GM18870 (cell line): ENCODE results near the gene SV2A.
A peak's percentile ranks its signal among the peaks of the same experiment; 100 is the strongest.
"Not testable (repeated sequence)": the region's sequence is repeated elsewhere in the genome, so short reads cannot be mapped to it uniquely, and the experiment has no call there.

ENCODE experiments used
- ATAC-seq: cut with Tn5 transposase; IDR thresholded peaks from one replicate; pipeline ENCODE4 v1.9.1; 2021; ENCODE audit warnings: moderate library complexity; ENCODE audit not compliant: unreplicated experiment

Gene SV2A

GRCh38 chr1:149917571-149918144 is at the start of gene SV2A:
SV2A (minus strand) TSS chr1:149917844; CDS start chr1:149913840, 4,004 bp downstream.
- ATAC-seq, result no peak

DNA sequence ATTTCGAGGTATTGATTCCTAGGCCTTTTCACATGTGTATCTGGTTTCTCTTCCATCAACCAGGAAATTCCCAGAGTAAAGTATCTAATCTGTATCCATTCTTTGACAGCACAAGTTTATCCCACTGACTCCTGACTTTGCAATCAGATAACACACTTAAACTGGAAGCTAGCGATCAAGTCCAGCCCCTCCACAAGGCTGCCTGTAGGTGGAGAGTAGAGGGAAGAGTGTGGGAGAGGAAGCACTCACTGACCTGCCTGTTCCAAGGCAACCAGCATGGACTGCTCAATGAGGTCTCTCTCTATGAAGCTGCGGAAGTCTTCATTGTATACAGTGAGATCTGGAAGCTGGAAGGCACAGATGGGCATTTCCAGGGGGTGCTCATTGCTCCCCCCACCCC is 49.4 kb upstream of the SV2A start:
- no peak for ATAC-seq

- no peak for ATAC-seq
Measured at GRCh38 chr1:149966405-149966804, 48.8 kb upstream of the SV2A start.

- ATAC-seq, result no peak
Measured at GRCh38 chr1:149965440-149965839, 47.8 kb upstream of the SV2A start.

- no peak for ATAC-seq
Measured at GRCh38 chr1:149963358-149963757, 45.7 kb upstream of the SV2A start.

DNA sequence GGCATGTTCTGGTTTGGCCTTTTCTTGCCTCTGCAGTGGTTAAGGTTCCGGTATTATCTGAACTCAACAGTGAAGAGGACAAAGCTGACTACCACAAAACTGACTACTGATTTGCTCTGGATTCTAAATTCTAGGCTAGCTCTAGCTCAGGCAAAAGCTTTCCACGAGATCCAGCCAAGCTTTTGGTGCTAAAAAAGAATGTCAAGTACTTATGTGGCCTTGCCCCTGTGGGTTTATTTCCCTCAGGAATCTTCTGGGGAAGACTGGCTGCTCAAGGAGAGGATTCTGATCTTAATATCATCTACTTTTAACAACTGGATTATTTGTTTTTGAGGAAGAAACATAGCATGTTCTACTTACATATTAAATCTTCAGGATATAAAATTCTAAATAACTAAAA is 45.1 kb upstream of the SV2A start:
- no peak for ATAC-seq

DNA sequence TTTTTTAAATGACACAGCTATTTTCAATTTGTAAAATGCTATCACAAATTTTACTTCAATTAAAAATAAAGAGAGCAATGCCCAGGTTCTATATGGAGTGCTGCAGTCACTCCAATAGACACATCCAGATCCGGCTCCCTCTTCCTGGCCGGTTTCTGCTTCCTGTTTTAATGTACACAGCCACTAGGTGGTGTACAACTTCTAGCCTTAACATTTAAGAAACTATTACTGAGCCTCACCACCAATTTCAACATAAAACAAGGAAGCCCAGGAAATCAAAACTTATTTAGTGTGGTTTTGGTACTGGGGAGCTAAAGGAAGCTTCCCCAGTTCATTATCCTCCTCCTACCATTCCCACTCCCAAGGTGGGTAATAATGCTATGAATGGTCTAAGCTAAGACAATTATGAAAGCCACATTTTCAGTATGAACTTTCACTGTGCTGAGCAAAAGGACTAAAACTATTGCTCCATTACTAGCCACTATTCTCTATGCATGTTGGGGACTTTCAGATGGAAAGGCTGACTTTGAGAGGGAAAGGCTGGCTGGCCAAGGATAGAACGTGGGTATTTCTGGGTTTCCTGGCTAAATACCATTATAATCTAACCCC is 44.5 kb upstream of the SV2A start:
- peak; percentile 52 for ATAC-seq

GRCh38 chr1:149957548-149957947 is 39.9 kb upstream of the SV2A start:
- ATAC-seq, result not testable (repeated sequence)

GRCh38 chr1:149949911-149950310 is 32.3 kb upstream of the SV2A start:
- no peak for ATAC-seq

GRCh38 chr1:149945206-149945605 is 27.6 kb upstream of the SV2A start:
- ATAC-seq, result no peak

DNA sequence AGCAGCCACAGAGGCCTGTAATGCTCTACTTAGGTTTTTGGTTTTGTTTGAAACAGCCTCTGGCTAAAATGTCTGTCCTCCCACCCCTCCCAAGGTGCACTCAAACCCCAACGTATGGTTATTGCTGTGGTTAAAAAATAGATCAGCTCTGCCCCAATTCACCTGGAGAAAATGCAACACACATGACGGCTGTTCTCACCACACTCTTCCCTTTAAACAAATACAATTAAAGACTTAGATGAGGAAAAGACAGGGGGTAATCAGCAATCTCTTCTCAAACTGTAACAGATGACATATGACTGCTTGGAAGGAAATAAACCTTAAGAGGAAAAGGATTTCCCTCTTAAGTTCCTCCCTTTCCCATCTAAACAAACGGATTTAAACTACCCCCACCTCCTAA is 25.2 kb upstream of the SV2A start:
- no peak for ATAC-seq

DNA sequence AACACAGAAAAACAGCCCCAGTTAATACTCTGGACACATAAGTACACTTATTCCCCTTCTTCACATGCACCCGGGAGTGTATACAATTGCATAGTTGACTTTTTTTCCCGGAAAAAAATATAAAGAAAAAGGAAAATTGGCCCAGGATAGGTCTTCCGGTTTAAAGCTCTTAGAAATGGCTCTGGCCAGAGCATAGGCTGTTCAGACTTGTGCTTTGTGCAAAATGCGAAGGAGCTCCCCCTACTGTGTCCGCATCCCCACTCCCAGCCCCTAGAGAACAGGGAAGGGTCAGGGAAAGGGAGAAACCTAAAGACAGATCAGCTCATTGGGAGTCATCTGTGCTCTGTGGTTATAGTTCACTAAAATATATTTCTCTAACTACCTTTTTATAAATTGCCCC is 24.6 kb upstream of the SV2A start:
- ATAC-seq, result no peak

GRCh38 chr1:149940427-149940826 is 22.8 kb upstream of the SV2A start:
- ATAC-seq, result no peak

DNA sequence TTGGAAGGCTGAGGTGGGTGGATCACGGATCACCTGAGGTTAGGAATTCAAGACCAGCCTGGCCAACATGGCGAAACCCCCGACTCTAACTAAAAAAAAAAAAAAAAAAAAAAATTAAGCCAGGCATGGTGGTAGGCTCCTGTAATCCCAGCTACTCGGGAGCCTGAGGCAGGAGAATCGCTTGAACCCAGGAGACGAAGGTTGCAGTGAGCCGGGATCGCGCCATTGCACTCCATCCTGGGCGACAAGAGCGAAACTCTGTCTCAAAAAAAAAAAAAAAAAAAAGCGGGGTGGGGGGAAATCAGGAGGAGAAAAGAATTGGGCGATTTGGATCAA is 21.0 kb upstream of the SV2A start:
- ATAC-seq, result not testable (repeated sequence)

- no peak for ATAC-seq
Measured at GRCh38 chr1:149937759-149938158, 20.1 kb upstream of the SV2A start.

- ATAC-seq, result no peak
Measured at GRCh38 chr1:149936992-149937705, 19.5 kb upstream of the SV2A start.

DNA sequence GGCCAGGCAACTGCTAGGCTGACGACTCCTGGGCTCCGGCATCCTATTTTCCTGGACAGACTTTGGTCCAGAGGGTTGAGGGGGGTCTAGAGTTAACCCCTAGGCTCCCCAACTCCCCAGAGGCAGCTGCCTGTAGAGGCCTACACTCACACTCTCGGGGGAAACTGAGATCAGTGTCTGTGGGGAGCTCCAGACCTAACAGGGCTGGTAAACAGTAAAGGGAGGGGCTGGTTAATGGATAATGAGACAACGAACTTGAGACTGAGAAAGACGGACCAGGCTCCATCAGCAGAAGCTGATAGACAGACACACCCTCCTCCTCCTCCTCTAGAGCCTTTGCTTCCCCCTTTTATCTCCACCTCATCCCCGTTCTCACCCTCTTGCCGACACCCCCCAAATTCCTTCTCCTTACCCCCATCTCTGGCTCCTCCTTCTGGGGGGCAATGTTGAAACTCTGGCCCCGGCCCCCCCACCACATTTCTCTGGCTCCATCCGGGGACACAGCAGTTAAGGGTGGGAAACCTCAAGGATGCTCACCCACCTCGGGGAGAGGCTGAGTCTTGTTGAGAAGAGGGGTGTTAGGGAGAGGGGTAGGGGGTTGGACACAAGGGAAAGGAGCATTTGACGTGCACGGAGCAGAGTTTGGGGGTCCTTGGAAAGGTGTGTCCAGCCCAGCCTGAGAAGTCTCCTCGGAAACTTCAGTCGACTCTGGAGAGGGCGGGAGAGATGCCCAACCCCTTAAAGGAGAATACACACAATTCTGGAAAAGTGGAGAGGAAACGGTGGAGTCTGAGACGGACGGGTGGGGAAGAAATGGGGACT is 18.7 kb upstream of the SV2A start, which contains the start of gene MTMR11:
MTMR11 (minus strand) TSS at position 710 of the 822 bp plus-strand sequence; CDS start at position 478, 232 bp downstream.
- ATAC-seq, result no peak

- ATAC-seq, result no peak
Measured at GRCh38 chr1:149934356-149934755, 16.7 kb upstream of the SV2A start.

DNA sequence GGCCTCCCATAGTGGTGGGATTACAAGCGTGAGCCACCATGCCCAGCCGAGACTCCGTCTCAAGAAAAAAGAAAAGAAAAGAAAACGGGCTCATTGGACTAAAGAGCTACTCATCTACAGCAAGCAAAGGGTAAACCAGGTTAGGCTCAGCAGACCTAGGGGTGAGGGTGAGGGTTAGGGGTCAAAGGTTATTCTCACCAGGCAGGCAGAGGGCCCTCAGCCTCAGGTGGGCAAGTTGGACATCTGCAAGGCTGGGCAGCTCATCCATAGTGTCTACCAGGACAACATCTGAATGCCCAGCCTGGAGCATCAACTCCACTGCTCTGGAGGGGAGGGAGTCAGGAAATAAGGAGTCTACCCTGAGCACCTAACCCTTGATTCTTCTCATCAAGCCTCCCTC is 15.6 kb upstream of the SV2A start:
- no peak for ATAC-seq

GRCh38 chr1:149932474-149932873 is 14.8 kb upstream of the SV2A start:
- ATAC-seq, result no peak

- no peak for ATAC-seq
Measured at GRCh38 chr1:149931212-149931790, 13.7 kb upstream of the SV2A start.
